Thyroid gland (tissue), 4 donors: ENCODE results near the gene SATB2. TPM values are rescaled to one million over a fixed set of nuclear protein-coding genes. Genes with fewer than 3 reads are reported as not detected.

Experiments used
- DNase-seq, 2 donors: peaks; one replicate each; pipeline ENCODE4 v3.0.0-alpha.2; 2019
- H3K27ac ChIP-seq, 3 donors: fragments of 200-600 bp; sonication (generic); 1 replicate in 2 of 3; 2 replicates in 1 of 3; pipeline ENCODE4 v1.5.1; 2016 to 2019; ENCODE audit warnings: mild to moderate bottlenecking in 1 of 3, moderate library complexity in 1 of 3
- H3K27me3 ChIP-seq: fragments of 200-600 bp; sonication (generic); one replicate; pipeline ENCODE4 v1.5.1; 2019
- H3K36me3 ChIP-seq, 2 donors: fragments of 200-600 bp; sonication (generic); one replicate each; pipeline ENCODE4 v1.5.1; 2016 to 2019
- H3K4me1 ChIP-seq, 2 donors: fragments of 200-600 bp; sonication (generic); one replicate each; pipeline ENCODE4 v1.5.1; 2017 to 2019
- H3K4me3 ChIP-seq, 3 donors: fragments of 200-600 bp; sonication (generic); replicated peaks in 1 of 3; 1 replicate in 2 of 3; 2 replicates in 1 of 3; pipeline ENCODE4 v1.5.1; 2016; ENCODE audit warnings: mild to moderate bottlenecking in 1 of 3
- H3K9me3 ChIP-seq: fragments of 200-600 bp; sonication (generic); one replicate; pipeline ENCODE4 v1.5.1; 2017
- CTCF ChIP-seq, 6 experiments: fragments of 200-600 bp in 3 of 6; fragments of 450-650 bp in 3 of 6; sonication (generic) in 3 of 6; IDR thresholded peaks; one replicate each; pipeline ENCODE4 v1.5.1; 2016 to 2019; ENCODE audit warnings: antibody characterized with exemption in 6 of 6, mild to moderate bottlenecking in 2 of 6, inconsistent platforms in 1 of 6, moderate library complexity in 1 of 6
- POLR2A ChIP-seq, 2 donors: fragments of 450-650 bp; IDR thresholded peaks; one replicate each; pipeline ENCODE4 v1.6.1; 2017; ENCODE audit warnings: antibody characterized with exemption in 2 of 2, mild to moderate bottlenecking in 2 of 2, moderate library complexity in 1 of 2
- WGBS, 2 donors: methylation state at CpG; one replicate each; pipeline ENCODE4 v1.1.5; 2017; 5-methylcytosine and 5-hydroxymethylcytosine counted together
- intact Hi-C: fragments of 100-400 bp; cut with DNase I; formaldehyde crosslinking; loops from one replicate; pipeline ENCODE4 v1.15.1; 2023
- total RNA-seq, 4 donors: library from RNA; depleted of rRNA; stranded (reverse); fragments of >200 nt; gene quantifications; one replicate each; pipeline ENCODE4 v1.2.3, GENCODE V29; 2016

SATB2 gene
- total RNA-seq, 4 donors from 2014 or later, result 1.9 to 2.9 (median 1.9) TPM

- TF ChIP-seq POLR2A (IDR thresholded peaks at IDR 0.05) (no peak), CTCF (IDR thresholded peaks at IDR 0.05) (no peak)
- intact Hi-C loops, result no loop called here
- H3K27me3 ChIP-seq, result no peaks in the 10 kb centered on the region
- 77 to 91% methylated on average over 2 of the region's 2 CpGs for WGBS, 2 donors
- DNase-seq, result no peak
- H3K9me3 ChIP-seq, result no peaks in the 10 kb centered on the region
- no peaks in the 10 kb centered on the region for H3K4me1 ChIP-seq
- no peaks in the 10 kb centered on the region for H3K36me3 ChIP-seq
- no peak overlapping the region for H3K27ac ChIP-seq
- no peak overlapping the region for H3K4me3 ChIP-seq
These were observed 19.6 kb upstream of the SATB2 start for GRCh38 chr2:199477277-199477834.

- peak; percentile 55 to 71 for DNase-seq
- intact Hi-C loops, result no loop called here
- 13 to 42% methylated on average over 5 to 15 of the region's 35 CpGs for WGBS, 2 donors
- TF ChIP-seq POLR2A (IDR thresholded peaks at IDR 0.05) (no peak), CTCF (IDR thresholded peaks at IDR 0.05) (peak; percentile 33 to 78 (median 44))
- H3K4me3 ChIP-seq, result no peak overlapping the region
- H3K27ac ChIP-seq, result no peak overlapping the region
- H3K27me3 ChIP-seq, result peaks cover 41% of the 10 kb centered on the region
- H3K4me1 ChIP-seq, result peaks cover 10 to 21% of the 10 kb centered on the region in 2 donors
- H3K36me3 ChIP-seq, result no peaks in the 10 kb centered on the region
- H3K9me3 ChIP-seq, result no peaks in the 10 kb centered on the region
These were observed 13.8 kb upstream of the SATB2 start for GRCh38 chr2:199471443-199472057.

- no peak for TF ChIP-seq POLR2A (IDR thresholded peaks at IDR 0.05)
- TF ChIP-seq CTCF (IDR thresholded peaks at IDR 0.05), result no peak
- 5 to 6% methylated on average over 31 to 38 of the region's 48 CpGs for WGBS, 2 donors
- intact Hi-C loops, result no loop called here
- DNase-seq, result no peak
- H3K9me3 ChIP-seq, result no peaks in the 10 kb centered on the region
- H3K4me3 ChIP-seq, result no peak overlapping the region
- no peaks in the 10 kb centered on the region for H3K36me3 ChIP-seq
- H3K4me1 ChIP-seq, result peaks cover 10 to 21% of the 10 kb centered on the region in 2 donors
- peaks cover 48% of the 10 kb centered on the region for H3K27me3 ChIP-seq
- no peak overlapping the region for H3K27ac ChIP-seq
These were observed 13.1 kb upstream of the SATB2 start for GRCh38 chr2:199470672-199471442.

GRCh38 chr2:199470361-199470671 lies 12.6 kb upstream of the SATB2 start:
- WGBS, 2 donors, result 7 to 21% methylated on average over 7 to 11 of the region's 11 CpGs
- peaks cover 10 to 21% of the 10 kb centered on the region in 2 donors for H3K4me1 ChIP-seq

More at GRCh38 chr2:199470361-199470671, 12.6 kb upstream of the SATB2 start:
- Histone ChIP-seq H3K27ac (no peak overlapping the region), H3K27me3 (peaks cover 53% of the 10 kb centered on the region), H3K9me3 (no peaks in the 10 kb centered on the region), H3K4me3 (no peak overlapping the region), H3K36me3 (no peaks in the 10 kb centered on the region)
- no peak for DNase-seq
- no peak for TF ChIP-seq POLR2A (IDR thresholded peaks at IDR 0.05)
- no peak for TF ChIP-seq CTCF (IDR thresholded peaks at IDR 0.05)
- intact Hi-C loops, result no loop called here
